NCI-H526 (cell line): ENCODE results near the gene UNKL.

ENCODE experiments used
- DNase-seq, 2 experiments: peaks; one replicate each; lab custom pipeline; 2025; lab: John Stamatoyannopoulos, UW

Gene UNKL

DNA sequence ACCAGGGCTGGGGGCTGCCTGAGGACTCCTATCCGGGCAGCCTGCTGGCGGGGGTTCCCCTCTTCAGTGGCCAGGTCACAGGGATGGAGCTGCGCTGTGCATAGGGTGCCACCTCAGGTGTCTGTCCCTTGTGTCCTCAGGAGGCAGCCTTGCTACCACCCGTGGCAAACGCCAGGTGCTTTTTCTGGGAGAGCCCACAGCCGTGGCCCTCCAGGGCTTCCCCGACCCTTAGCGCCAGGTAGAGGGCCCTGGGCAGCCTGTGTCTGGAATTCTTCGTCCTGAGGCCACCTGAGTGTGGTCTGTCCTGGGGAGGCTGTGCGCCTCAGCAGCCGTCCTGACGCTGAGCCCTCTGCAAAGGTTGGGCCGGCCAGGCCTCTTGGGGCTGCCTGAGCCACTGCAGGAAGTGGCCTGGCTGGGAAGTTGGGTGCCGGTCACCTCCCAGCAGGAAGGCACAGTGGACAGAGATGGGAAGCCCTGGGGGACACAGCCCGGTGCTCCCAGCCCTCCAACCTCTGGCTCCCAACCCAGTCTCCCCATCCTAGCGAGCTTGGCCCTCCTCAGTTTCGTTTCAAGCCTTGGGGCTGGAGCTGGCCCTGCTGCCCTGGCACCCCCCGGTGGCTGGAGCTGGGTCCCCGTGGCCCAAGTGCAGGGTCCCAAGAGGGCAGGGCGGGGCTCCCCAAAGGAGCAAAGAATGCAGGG is 88.7 kb downstream of the UNKL start:
- no peak for DNase-seq

DNA sequence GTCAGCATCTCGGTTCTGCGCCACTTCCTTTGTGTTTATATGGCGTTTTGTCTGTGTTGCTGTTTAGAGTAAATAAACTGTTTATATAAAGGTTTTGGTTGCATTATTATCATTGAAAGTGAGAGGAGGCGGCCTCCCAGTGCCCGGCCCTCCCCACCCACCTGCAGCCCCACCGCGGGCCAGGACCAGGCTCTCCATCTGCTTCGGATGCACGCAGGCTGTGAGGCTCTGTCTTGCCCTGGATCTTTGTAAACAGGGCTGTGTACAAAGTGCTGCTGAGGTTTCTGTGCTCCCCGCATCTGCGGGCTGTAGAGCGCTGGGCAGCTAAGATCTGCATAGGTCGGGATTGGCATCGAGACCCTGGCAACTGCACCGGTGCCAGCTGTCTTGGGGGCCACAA is 89.2 kb downstream of the UNKL start:
- no peak for DNase-seq

DNA sequence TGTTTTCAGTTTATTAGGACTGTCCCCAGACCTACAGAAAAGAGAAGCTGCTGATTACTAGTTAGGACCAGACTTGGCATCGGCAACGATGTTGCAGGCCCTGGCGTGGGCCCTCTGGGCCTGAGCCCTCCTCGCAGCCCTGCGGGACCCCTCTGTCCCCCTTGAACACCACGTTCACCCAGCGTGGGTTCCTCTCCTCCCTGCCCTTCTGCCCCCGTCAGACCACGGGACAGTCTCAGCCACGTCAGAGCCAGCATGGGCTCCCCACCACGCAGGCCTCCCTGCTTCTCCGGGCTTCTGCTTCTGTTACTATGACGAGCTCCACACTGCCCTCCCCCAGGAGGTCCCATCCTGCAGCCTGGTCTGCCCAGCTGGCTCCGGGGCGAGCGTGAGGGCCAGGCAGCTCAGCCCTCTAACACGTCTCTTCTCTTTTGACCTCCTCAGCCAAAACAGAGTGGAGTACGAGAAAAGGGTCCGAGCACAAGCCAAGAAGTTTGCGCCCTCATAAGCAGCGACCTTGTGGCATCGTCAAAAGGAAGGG is 90.1 kb downstream of the UNKL start:
- no peak for DNase-seq

DNA sequence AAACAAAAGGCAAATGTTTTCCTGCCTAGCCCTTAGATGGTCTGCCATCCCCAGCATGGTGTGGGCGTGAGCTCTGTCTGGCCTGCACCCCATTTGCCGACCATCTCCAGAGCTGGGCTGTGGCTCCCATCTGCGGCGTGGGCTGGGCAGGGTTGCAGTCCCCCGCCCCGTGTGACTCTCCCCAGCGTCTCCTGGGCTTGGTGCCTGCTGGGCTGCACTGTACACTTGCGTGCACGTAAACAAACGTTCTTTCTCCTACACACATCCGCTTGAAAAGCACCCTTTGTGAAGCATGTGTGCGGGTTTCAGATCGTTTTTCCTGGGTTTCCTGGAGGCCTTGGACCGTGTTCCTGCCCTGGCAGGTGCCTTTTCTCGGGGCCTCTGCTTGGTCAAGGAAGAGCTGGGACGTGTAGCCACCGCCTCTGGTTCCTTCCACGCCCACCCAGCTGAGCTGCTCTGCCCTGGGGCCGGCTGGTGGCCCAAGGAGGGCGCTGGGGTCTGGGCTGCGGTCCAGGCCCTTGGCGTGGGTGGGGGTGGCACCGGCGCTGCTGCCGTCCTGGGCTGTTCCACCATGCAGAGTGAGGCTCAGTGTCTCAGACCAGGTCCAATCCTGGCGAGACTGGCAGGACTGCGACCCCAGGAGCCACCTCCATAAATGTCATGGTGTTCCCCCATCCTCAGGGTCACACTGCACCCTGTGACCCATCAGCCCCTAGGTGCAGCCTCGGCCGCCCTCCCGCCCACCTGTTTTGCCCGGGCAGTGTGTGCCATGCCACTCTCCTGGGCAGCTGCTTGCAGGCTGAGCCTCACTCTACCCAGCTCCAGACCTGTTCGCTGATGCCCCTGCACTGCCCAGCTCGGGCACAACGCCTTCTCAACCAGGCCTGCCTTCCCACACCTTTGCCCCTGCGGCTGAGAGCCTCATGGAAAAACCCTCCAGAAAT is 90.9 kb downstream of the UNKL start:
- no peak for DNase-seq

DNA sequence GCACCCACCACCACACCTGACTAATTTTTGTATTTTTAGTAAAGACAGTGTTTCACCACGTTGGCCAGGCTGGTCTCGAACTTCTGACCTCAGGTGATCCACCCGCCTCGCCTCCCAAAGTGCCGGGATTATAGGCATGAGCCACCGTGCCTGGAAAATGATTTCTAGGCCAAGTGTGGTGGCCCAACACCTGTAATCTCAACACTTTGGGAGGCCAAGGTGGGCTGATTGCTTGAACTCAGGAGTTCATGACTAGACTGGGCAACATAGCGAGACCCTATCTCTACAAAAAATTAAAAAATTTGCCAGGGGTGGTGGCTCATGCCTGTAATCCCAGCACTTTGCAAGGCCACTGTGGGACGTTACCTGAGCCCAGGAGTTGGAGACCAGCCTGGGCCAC is 92.1 kb downstream of the UNKL start:
- no peak for DNase-seq

DNA sequence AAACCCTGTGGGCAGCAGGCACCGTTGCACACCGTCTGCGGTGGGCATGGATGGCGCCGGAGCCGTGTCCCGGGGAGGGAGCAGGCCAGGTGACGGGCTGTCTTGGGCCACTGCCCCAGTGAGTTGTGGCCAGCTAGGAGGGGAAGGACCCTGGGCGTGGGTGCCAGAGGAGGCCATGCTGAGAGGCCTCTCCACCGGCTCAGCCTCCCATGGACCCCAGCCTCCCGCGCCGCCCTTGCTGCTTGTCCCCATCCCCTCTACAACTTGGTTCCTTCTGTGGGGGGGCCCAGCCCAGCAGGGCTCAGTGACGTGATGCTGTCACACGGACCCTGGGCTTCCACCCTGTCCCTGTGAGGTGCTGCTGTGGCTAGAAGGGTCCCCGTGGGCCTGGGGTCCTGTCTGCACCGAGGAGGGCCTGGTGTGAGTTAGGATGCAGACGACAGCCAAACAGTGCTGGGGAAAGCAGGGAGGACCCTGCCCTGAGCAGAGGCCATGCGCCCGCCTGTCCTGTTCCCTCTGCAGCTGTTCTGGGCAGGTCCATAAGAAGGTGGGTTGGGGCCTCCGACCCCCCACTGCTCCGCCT is 93.8 kb downstream of the UNKL start:
- DNase-seq = no peak

DNA sequence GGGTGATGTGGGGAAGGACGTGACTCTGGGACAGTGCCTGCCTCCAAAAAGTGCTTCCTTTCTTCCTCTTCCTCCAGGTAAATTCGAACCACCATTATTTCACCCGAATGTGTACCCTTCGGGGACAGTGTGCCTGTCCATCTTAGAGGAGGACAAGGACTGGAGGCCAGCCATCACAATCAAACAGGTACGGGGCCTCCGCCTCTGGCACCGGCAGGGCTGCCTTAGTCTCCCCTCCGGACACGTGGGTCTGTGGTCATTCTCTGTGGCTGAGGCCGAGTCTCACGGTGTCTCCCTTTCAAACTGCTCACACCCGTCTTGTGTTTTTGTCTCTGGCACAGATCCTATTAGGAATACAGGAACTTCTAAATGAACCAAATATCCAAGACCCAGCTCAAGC is 94.4 kb downstream of the UNKL start:
- DNase-seq = no peak

DNA sequence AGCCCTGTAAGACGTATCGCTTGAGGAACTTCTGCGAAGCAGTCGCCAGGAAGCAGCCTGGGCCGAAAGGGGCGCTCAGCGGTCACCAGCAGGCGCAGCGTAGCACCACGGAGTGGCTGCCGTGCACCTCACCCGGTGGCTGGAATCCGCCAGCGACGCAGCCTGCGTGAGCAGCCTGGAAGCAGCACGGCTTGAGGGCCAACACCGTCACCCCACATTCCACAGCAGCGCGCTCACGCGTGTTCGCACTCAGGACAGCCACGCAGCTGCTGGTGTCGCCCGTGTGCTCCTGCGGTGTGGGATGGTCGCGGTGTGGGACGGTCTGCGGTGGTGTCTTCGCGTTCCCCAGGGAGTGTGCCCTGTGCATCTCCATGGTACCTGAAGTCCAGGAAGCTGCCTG is 95.5 kb downstream of the UNKL start:
- DNase-seq = no peak

DNA sequence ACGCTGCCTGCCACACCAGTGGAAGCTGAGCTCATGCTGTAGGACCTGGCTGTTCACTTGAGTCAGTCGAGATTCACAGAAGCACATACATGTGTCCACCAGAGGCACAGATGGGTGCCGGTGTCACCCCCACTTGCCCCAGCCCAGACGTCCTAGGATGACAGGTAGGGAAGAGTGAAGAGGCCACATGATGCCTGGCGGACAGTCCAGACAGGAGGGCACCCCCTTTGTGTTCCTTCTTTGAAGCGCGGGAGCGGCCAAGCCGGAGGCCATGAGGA is 96.3 kb downstream of the UNKL start:
- DNase-seq = no peak

DNA sequence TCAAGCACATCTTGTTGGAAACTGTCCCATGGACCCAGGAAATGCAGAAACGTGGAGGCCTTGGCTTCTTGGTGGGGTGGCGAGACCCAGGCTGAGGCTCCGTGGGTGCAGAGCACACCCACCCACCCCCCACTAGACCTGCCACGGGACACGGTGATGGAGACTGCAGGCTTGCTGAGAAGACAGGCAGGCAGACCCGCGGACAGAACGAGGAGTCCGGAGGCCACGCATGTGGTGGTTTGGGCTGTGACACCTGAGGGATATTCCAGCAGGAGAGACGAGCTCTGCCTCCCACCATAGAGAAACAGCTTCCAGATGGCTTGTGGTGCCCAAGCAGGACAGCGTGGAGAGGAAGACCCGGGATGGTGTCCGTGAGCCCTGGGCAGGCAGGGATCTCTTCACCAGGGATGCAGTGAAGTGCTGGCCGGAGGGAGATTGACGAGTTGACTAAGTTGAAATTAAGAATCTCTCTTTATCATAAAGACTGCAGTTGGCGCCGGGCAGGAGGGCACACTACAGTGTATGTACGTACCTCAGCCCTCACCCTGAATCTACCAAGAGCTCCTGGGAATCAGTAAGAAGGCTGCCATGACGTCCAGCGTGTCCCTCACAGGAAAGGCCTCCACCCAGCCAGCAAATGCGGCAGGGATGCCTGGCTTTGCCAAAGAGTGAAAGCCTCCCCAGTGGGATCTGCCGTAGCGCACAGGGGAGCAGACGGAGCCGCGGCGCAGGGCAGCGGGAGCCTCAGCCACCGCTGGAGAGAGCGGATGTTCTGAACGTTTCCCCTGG is 96.8 kb downstream of the UNKL start:
- DNase-seq = no peak

DNA sequence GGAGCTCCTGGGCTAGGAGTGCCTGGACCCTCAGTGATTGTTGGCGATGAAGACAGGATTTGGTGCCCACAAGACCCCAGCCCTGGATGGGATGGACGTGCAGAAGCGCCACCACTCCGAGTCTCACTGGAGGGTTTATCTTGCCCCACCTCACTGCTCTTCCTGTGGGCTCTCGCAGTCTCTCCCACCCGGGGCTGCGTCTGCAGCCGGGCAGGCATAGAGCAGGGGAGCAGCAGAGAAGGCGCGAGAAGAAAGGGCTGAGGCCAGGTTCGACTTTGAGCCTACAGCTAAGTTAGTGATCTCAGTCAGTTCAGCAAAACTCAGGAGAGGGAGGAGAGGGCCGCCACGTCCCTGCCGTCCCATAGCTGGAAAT is 98.5 kb downstream of the UNKL start:
- DNase-seq = no peak

DNA sequence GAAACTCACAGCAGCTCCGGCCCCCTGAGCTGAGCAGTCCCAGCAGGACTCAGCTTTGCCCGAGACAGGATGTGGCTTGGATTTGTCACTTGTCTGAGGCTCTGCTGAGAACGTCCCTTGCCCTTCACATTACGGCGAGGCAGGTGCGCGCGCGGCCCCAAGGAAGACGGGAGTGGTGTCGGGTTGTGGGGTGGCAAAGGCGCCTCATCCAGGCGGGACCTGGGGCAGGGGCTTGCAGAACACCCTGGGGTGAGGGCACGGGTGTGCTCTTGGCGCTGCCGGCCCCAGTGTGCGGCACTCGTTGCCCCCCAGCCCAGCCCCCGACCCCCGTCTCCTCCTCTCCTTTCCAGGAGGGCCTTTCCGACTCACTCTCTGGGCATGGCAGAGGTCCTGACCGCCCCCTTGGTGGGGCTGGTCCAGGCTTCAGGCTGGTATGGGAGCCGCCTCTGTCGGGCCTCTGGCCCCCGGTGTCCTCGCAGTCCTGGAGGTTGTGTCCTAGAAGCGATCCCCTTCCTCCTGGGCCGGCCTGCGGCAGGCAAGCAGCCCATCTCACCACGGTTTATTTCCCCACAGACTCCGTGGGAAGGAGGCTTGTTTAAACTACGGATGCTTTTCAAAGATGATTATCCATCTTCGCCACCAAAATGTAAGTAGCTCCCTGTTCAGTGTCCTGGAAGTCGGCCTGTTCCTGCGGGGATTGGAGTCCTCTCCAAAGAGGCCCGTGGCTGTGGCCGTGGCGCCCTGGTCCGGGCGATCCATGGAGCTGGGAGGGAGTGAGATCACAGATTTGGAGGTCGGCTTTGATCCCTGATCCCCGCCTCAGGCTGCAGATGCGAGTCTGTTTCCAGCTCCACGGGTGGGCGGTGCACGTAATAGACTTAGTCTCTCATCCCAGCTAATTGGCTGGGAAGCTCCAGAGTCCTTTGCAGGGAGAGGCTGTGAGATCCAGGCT is 99.1 kb downstream of the UNKL start:
- no peak for DNase-seq

DNA sequence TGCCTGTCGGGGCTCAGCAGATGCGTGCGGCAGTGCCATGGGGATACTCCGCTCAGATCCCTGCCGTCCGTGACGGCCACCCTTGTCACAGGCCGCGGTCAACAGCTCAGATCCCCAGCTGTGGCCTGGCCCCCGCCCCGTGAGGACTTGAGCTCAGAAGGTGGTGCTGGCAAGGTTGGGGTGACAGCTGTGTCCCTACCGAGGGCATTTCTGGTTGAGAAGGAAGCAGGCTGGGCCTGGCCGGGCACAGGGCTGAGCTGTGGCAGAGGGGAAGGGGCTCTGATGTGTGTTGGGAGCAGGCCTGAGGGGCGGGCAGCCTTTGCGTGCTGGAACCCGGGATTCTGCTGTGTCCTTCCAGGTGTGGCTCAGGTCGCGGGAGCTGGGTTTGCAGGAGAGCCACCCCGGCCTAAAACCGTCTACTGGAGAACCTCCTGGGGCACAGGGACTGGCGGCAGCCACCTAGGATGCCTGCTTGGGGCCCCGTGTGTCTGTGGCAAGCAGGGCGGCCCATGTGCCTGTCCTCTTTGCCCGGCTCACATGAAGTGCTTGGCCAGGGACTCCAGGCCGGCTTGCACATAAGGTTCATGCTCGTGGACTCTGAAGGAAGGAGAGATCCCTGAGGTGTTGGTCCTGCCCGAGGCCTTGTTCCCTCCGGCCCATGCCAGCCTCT is 100.0 kb downstream of the UNKL start:
- no peak for DNase-seq

DNA sequence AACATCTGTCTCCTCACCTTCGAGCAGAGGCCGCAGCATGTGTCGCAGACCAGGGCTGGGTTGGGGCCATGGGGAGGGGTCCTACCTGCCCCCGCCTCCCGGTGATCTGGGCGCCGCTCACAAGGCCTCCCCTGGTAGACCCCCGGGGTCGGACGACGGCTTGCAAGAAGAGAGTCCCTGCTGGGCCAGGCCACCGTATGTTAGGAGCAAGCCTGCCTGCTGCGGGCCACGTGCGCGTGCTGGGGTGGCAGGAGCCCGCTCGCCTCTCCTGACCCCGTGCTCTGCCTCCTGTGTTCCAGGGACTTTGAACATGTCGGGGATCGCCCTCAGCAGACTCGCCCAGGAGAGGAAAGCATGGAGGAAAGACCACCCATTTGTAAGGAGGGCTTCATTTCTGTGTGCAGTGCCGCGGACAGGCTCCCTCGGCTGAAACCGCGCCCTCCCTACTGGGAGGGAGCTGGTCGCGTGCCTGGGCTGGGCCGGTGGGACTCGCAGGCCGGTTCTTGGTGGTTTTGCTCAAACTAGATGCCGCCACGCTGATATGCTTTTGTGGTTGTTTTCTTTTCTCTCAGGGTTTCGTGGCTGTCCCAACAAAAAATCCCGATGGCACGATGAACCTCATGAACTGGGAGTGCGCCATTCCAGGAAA is 100.7 kb downstream of the UNKL start:
- DNase-seq = no peak
